Measurements from ENCODE around the gene PIGN.

The PIGN gene

GRCh38 chr18:62106271-62106670 lies 80.6 kb downstream of the PIGN start:
- no peak for DNase-seq

- DNase-seq, result no peak
Observed at GRCh38 chr18:62105376-62105775, 81.5 kb downstream of the PIGN start.

- DNase-seq, result no peak
Observed at GRCh38 chr18:62102221-62102620, 84.6 kb downstream of the PIGN start.

GRCh38 chr18:62101321-62101721 lies 85.5 kb downstream of the PIGN start:
- DNase-seq, result no peak

DNA sequence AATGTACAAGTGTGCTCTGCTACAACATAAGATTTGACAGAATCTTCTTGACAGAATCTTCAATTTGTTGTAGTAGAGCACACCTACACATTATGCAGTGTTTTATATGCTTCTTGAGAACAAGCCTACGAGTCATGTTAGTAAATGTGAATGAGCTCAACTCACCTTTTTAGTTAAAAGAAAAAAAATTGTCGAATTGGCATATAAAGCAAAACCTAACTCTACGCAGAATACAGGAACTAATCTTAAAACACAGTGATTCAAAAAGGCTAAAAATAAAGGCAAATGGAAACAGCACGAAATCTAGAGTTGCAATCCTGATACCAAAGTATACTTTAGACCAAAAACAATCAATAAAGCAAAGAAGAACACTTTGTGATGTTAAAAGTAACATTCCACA lies 87.9 kb downstream of the PIGN start:
- DNase-seq, result no peak

DNA sequence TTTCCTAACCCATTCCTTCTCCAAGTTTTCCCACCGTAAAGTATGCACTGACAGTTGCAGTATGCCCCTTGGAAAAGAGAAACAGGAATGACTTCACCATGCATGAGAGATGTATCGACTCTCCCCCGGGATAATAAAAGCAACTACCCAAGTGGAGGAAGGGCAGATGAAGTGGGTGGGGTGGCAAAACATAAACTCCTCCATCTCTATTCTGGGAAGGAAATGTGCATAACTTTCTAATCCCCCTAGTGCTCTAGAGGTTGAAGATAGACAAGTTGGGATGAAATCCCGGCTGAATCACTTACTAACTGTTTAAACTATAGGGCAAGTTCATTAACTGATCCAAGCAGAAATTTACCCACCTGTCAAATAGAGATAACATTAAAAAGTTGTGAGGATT lies 89.2 kb downstream of the PIGN start:
- DNase-seq, result no peak

DNA sequence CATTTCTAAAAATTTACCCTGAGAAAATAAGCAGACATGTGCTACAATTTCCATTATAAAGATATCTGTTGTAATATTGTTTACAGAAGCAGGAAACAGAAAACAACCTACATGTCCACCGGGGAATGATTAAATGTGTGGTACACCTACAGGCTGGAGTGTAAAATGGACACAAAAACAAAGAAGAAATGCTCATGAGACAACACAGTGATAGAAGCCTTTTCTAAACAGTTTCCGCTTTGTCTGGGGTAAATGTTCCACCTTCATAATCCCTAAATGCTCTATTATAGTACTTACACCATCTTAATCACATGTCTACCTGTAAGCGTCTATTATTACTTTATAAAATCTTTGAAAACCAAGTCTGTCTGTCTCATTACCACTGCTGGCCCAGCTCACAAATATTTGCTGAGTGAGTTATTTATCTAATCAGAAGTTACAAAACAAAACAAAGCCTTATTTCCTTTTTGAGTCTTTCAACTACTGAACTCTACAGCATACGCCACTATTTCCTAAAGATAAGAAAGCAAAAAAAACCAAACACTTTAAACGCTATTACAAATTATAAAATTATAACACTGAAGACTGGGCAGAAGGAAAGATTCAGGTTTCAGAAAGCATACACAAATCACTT lies 95.3 kb downstream of the PIGN start:
- no peak for DNase-seq

GRCh38 chr18:62089174-62089573 lies 97.7 kb downstream of the PIGN start:
- no peak for DNase-seq

DNA sequence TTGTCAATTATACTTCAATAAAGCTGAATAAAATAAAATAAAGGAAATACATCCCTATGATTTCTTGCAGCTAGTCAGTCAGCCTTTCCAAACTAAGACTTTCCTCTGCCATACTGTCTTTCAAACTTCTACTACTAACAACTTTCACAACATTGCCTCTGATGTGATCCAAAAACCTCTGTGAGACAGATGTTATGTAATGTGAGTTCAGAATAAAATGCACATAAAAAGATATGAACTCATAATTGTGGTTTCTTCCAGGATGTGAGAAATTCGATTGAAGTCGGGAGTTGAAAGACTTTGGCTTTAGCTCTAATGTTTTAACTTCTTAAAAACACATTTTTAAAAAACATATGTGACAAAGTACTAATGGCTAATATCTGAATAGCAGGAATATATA lies 98.7 kb downstream of the PIGN start:
- DNase-seq, result no peak

DNA sequence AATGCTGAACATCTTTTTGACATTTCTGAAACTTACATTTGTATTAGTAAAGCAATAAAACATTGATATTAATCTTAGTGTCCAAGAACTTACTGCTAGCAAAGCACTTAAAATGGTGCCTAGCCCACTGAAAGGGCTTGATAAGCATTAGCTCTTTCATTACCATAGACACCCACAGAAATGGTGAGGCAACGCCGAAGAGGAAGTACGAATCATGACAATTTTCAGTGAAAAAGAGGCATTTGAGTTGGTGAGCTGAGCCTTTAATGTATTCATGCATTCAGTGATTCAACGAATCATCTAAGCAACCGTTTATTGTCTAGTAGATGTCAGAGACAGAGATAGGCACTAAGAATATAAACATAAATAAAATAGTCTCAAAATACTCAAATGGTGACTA lies 101.1 kb downstream of the PIGN start:
- no peak for DNase-seq

GRCh38 chr18:62081761-62082294 lies 105.0 kb downstream of the PIGN start:
- DNase-seq, result no peak

DNA sequence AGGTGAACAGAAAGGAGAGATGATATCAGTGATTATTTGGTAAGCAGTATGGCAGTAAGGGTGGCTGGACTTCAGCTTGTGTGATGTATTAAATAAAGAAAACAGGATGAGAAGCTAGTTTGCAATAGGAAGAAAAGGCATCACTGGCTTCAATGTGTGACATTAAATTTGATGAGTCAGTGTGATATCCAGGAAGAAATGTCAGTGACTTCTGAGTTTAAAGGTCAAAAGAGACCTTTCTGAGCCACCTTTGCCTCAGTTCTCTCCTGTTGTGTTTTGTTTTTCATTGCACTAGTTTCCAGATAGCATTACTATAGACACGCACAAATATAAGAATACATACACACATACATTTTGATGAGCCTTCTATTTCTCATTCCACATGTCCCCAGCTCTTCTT lies 105.6 kb downstream of the PIGN start:
- no peak for DNase-seq

DNA sequence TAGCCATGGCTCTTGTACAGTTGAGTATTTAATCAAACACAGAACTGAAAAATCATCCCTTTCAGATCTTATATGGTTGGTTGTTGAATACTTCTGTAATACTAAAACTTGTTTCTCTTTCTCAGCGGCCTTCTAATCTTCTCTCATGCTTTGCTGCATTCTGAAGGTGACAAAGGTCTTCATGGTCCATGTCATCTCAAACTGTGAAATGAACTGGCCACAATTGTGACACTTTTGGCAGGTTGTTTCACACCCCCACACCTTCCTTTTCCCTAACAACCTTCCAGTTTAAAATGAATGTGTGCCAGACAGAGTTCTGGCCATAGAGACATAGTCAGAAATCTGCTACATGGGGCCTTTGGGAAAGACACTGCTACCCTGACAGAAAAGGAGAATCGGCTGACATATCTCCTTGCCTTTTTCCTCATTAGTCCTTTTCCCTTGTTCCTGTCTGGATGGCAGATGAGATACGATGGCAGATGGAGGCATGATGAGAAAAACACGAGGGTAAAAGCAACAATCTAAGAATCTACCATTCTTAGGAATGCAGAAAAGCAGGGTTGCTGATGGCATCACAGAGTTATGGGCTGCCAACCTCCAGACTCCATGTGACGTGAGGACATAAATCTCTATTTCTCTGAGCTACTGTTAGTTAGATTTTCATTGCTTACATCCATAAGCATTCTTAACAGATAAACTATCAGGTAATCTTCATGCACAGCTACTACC lies 106.5 kb downstream of the PIGN start:
- no peak for DNase-seq

DNA sequence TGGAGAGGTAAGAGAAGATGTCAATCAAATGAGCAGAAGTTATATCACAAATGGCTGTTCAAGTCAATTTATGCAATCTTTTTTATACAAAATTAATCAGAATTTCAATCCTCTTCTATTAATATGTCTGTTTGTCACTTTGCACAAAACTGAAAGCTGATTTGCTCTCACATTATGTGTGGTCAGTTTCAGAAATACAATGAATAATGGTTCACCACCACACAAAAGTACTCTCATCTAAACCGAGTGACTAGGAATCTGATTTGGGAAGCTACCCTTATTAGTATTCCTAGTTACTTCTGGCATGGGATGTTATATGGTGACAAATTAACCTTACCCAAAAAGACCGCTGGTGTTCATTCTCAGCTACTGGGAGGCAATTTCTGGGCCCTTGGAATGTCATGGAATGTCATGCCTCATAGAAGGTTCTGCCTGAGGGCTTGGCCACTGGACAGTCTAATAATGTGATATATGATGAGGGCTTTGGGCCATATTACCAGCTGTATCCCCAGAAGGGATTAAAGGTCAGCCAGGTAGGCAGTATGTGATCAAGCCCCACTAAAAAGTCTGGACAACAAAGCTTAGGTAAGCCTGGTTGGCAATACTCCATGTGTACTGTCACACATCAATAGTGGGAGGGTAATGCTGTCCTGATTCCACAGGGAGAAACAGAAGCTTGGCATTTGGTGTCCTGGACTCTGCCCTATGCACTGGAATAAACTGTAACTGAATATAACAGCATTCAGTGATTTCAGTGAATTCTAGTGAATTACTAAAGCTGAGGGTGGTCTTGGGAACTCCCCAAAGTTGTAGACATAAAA lies 113.2 kb downstream of the PIGN start:
- no peak for DNase-seq

- DNase-seq, result no peak
Observed at GRCh38 chr18:62072370-62072769, 114.5 kb downstream of the PIGN start.

DNA sequence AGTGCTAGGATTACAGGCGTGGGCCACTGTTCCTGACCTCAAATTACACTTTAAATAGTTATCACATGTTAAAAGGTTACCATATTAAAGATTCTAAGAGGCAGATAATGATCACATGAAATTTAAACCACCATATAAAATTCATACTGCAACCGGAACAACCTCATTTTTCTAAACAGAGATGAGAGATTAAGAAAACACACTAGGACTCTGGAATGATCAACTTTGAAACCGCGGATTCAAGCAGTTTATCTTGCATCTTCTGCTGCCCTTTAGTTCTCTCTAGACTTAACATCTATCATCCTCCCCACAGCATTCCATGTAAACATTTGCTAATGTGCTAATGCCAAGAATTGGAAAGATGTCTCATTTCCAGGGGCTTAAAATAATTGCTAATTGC lies 115.8 kb downstream of the PIGN start:
- no peak for DNase-seq

GRCh38 chr18:62070302-62070701 lies 116.6 kb downstream of the PIGN start:
- DNase-seq, result no peak

GRCh38 chr18:62069556-62069955 lies 117.3 kb downstream of the PIGN start:
- no peak for DNase-seq

DNA sequence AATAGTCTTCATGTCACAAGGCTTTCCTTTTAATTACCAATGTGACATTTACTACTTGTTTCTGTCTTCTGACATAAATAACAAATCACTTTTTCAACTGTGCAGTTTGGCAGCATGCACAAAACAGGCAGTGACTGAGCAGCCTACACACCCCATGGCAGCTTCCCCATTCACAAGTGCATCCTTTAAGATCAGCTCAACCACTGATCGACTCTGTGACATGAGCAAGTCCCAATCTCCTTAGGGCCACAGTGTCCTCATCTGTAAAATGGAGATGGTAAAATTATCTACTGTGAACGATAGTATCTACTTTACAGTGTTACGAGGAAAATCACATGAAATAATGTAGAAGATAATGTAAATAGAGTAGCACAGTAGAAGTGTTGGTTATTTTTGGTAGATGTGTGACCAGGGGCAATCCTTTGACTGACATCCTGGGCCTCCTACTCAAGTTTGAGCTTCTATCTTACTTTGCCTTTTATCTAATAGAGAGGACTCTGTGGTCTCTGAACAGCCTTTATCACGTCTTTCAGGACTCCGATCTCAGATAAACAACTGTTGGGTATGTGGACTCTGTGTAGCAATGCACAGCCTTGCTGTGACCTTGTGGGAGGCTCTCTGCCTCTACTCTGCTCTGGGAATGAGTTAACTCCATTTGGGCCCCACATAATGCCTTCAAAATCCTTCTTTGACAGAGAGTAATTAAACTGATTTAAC lies 120.6 kb downstream of the PIGN start:
- DNase-seq, result no peak

GRCh38 chr18:62064361-62064760 lies 122.5 kb downstream of the PIGN start:
- DNase-seq, result no peak

- DNase-seq, result no peak
Observed at GRCh38 chr18:62061821-62062478, 124.9 kb downstream of the PIGN start.

DNA sequence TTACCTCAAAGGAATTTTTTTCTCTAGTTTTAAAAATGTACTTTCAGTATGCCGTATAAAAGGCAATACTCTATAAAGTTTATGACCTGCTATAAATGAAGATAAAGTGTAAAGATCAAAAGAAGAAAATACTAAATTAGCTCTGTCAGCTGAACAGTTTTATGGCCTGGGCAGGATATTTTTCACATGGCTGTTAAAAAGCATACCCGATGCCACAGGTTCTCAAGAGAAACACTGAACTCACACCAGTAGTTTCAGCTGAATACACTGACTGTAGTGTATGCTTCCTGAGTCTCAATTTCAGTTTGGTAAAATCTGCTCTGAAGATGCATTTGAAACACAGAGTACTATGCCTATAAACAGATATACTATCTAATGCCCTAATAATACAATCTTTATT lies 126.0 kb downstream of the PIGN start:
- DNase-seq, result no peak
